ENCODE measurements around the gene KRT7.

DNA sequence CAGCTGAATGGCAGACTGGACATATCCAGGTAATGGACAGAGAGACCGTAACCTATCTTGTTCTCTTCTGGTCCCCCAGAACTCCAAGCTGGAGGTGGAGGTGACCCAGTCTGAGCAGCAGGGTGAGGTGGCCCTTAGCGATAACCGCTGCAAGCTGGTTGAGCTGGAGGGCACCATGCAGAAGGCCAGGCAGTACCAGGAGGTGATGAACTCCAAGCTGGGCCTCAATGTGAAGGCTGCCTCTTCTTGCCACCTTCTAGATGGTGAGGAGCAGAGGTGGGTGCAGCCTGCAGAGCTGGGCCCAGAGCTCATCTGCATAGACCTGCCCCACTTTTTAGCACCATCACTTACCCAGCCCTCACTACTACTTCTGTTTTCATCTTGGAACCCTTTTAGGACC lies 34.2 kb downstream of the KRT7 start:
- no peak for TF ChIP-seq TAF1 (IDR thresholded peaks at IDR 0.05; ENCODE audit: borderline replicate concordance, low read depth, low read length)
- TF ChIP-seq POLR2A (IDR thresholded peaks at IDR 0.05; ENCODE audit: low read depth, low read length): no peak
- TF ChIP-seq POLR2AphosphoS5 (IDR thresholded peaks at IDR 0.05; ENCODE audit: low read depth, low read length): no peak

Data from GM12892 (cell line).